Measurements from ENCODE around the gene PEAR1. TPM values are rescaled to one million over a fixed set of nuclear protein-coding genes. Genes with fewer than 3 reads are reported as not detected.

The PEAR1 gene
- total RNA-seq, 1 experiment from 2014 or later, result 10.8 TPM

- no peaks in the 10 kb centered on the region for H3K9me2 ChIP-seq (ENCODE audit: insufficient read depth)
- no peak overlapping the region for H3K9ac ChIP-seq (ENCODE audit: low read length)
- no peaks in the 10 kb centered on the region for H3K9me3 ChIP-seq (ENCODE audit: control insufficient read depth in 1 of 2, insufficient read depth in 1 of 2, low read depth in 1 of 2, low read length in 2 of 2)
- CTCF ChIA-PET, result no interaction called here
- no peaks in the 10 kb centered on the region for H3K79me2 ChIP-seq (ENCODE audit: insufficient read depth, low read length)
- no peak overlapping the region for H3K4me3 ChIP-seq (replicated peaks in 1 of 2; ENCODE audit: low read depth in 1 of 2, low read length in 2 of 2)
- H3K36me3 ChIP-seq (ENCODE audit: control insufficient read depth in 1 of 2, insufficient read depth in 2 of 2, low read length in 2 of 2), result no peaks in the 10 kb centered on the region
- intact Hi-C loops (cut with micrococcal nuclease), result no loop called here
- DNase-seq (ENCODE audit: low read depth, low spot score), result no peak
- H2AFZ ChIP-seq (ENCODE audit: low read depth, low read length, poor library complexity, severe bottlenecking), result no peak overlapping the region
- RAD21 ChIA-PET (ENCODE audit: low non-redundant PET in 1 of 2, low total read pairs in 2 of 2, uncharacterized antibody in 2 of 2, unreplicated experiment in 2 of 2), result no interaction called here
- ATAC-seq, result no peak
- H3K27me3 ChIP-seq (ENCODE audit: insufficient read depth, low read length), result peaks cover 3% of the 10 kb centered on the region; the same call in 1 of the 2 replicates
- no peaks in the 10 kb centered on the region for H4K20me1 ChIP-seq (ENCODE audit: insufficient read depth)
- TF ChIP-seq RAD21 (IDR thresholded peaks at IDR 0.05; ENCODE audit: low read depth) (no peak), YY1 (IDR thresholded peaks at IDR 0.05; ENCODE audit: extremely low read depth, insufficient replicate concordance, low read depth, low read length) (no peak), ZNF274 (IDR thresholded peaks at IDR 0.05; ENCODE audit: low read depth, low read length) (no peak), CEBPB (IDR thresholded peaks at IDR 0.05; ENCODE audit: low read depth) (no peak), JUND (IDR thresholded peaks at IDR 0.05) (no peak), SP1 (IDR thresholded peaks at IDR 0.05; ENCODE audit: low read depth) (no peak), CBX3 (IDR thresholded peaks at IDR 0.05; ENCODE audit: low read depth) (no peak), EZH2phosphoT487 (IDR thresholded peaks at IDR 0.05; ENCODE audit: borderline replicate concordance) (no peak), ELF1 (IDR thresholded peaks at IDR 0.05; ENCODE audit: borderline replicate concordance, low read depth) (no peak), ZFX (IDR thresholded peaks at IDR 0.05) (no peak)
- TF ChIP-seq, protein P1, sequence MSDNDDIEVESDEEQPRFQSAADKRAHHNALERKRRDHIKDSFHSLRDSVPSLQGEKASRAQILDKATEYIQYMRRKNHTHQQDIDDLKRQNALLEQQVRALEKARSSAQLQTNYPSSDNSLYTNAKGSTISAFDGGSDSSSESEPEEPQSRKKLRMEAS (IDR thresholded peaks at IDR 0.05), result no peak
- TF ChIP-seq, protein P2, sequence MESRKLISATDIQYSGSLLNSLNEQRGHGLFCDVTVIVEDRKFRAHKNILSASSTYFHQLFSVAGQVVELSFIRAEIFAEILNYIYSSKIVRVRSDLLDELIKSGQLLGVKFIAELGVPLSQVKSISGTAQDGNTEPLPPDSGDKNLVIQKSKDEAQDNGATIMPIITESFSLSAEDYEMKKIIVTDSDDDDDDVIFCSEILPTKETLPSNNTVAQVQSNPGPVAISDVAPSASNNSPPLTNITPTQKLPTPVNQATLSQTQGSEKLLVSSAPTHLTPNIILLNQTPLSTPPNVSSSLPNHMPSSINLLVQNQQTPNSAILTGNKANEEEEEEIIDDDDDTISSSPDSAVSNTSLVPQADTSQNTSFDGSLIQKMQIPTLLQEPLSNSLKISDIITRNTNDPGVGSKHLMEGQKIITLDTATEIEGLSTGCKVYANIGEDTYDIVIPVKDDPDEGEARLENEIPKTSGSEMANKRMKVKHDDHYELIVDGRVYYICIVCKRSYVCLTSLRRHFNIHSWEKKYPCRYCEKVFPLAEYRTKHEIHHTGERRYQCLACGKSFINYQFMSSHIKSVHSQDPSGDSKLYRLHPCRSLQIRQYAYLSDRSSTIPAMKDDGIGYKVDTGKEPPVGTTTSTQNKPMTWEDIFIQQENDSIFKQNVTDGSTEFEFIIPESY (IDR thresholded peaks at IDR 0.05; ENCODE audit: extremely low read depth, insufficient replicate concordance, low read length), result no peak
- BruUV-seq (replicated peaks), result no TSS peak
- H3K4me1 ChIP-seq (ENCODE audit: control insufficient read depth in 1 of 2, insufficient read depth in 2 of 2, low read length in 2 of 2), result peaks cover 4 to 17% of the 10 kb centered on the region in 2 experiments; a peak in 3 of 4 replicates
- H3K27ac ChIP-seq (ENCODE audit: low read depth, low read length), result no peak overlapping the region
- POLR2A ChIA-PET, result no interaction called here
- no peak overlapping the region for H3K4me2 ChIP-seq (ENCODE audit: low read length)
These were observed 29.9 kb upstream of the PEAR1 start for GRCh38 chr1:156863631-156864030.
